ENCODE data around the gene KLHL42.

Gene KLHL42

GRCh38 chr12:27794818-27795584 lies 15.0 kb downstream of the KLHL42 start:
- in situ Hi-C loops (cut with HindIII; ENCODE audit: low sequenced_read_pairs): no loop called here

GRCh38 chr12:27796128-27796527 lies 16.1 kb downstream of the KLHL42 start:
- H3K4me3 ChIP-seq (ENCODE audit: low read depth, low read length): no peak overlapping the region
- no peak for TF ChIP-seq CTCF (IDR thresholded peaks at IDR 0.05; ENCODE audit: low read depth, low read length, missing control alignments)
- in situ Hi-C loops (cut with HindIII; ENCODE audit: low sequenced_read_pairs): no loop called here
- no peak for DNase-seq (ENCODE audit: low read depth)

More at GRCh38 chr12:27794818-27795584, 15.0 kb downstream of the KLHL42 start:
- H3K4me3 ChIP-seq (ENCODE audit: low read depth, low read length): no peak overlapping the region
- TF ChIP-seq CTCF (IDR thresholded peaks at IDR 0.05; ENCODE audit: low read depth, low read length, missing control alignments): no peak
- DNase-seq (ENCODE audit: low read depth): no peak

- H3K4me3 ChIP-seq (ENCODE audit: low read depth, low read length): no peak overlapping the region
- no peak for TF ChIP-seq CTCF (IDR thresholded peaks at IDR 0.05; ENCODE audit: low read depth, low read length, missing control alignments)
- in situ Hi-C loops (cut with HindIII; ENCODE audit: low sequenced_read_pairs): no loop called here
- no peak for DNase-seq (ENCODE audit: low read depth)
Observed at GRCh38 chr12:27797301-27798025, 17.4 kb downstream of the KLHL42 start.

- no peak overlapping the region for H3K4me3 ChIP-seq (ENCODE audit: low read depth, low read length)
- in situ Hi-C loops (cut with HindIII; ENCODE audit: low sequenced_read_pairs): no loop called here
- TF ChIP-seq CTCF (IDR thresholded peaks at IDR 0.05; ENCODE audit: low read depth, low read length, missing control alignments): no peak
Observed at GRCh38 chr12:27800819-27801218, 20.8 kb downstream of the KLHL42 start.

GRCh38 chr12:27801630-27802029 lies 21.6 kb downstream of the KLHL42 start:
- no peak overlapping the region for H3K4me3 ChIP-seq (ENCODE audit: low read depth, low read length)
- TF ChIP-seq CTCF (IDR thresholded peaks at IDR 0.05; ENCODE audit: low read depth, low read length, missing control alignments): no peak
- no peak for DNase-seq (ENCODE audit: low read depth)
- in situ Hi-C loops (cut with HindIII; ENCODE audit: low sequenced_read_pairs): no loop called here

More at GRCh38 chr12:27800819-27801218, 20.8 kb downstream of the KLHL42 start:
- DNase-seq (ENCODE audit: low read depth): no peak

- no peak for TF ChIP-seq CTCF (IDR thresholded peaks at IDR 0.05; ENCODE audit: low read depth, low read length, missing control alignments)
- in situ Hi-C loops (cut with HindIII; ENCODE audit: low sequenced_read_pairs): no loop called here
- no peak overlapping the region for H3K4me3 ChIP-seq (ENCODE audit: low read depth, low read length)
- DNase-seq (ENCODE audit: low read depth): no peak
Observed at GRCh38 chr12:27802511-27802910, 22.5 kb downstream of the KLHL42 start.

All from astrocyte of the cerebellum (primary cell).